ENCODE results near the gene DNAJC9. TPM values are rescaled to one million over a fixed set of nuclear protein-coding genes. Genes with fewer than 3 reads are reported as not detected.

The DNAJC9 gene
- polyA plus RNA-seq, 6 donors from 2014 or later: 20.7 to 33.2 (median 24.6) TPM

DNA sequence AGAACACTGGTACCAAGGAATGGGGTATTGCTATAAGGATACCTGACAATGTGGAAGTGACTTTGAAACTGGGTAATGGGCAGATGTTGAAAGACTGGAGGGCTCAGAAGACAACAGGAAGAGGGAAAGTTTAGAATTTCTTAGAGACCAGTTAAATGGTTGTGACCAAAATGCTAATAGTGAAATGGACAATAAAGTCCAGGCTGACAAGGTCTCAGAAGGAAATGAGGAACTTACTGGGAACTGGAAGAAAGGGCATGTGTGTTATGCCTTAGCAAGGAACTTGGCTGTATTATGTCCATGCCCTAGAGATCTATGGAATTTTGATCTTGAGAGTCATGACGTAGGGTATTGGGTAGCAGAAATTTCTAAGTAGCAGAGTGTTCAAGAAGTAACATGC lies 41.2 kb downstream of the DNAJC9 start:
- DNase-seq (no peak), ATAC-seq (ENCODE audit: low read depth in 2 of 2) (no peak)
- Mint-ChIP-seq H3K27me3 (no peaks in the 10 kb centered on the region), H3K4me1 (no peaks in the 10 kb centered on the region), H3K9me3 (peaks cover 0 to 5% (median 0%) of the 10 kb centered on the region in 7 donors), H3K36me3 (peaks cover 0 to 5% of the 10 kb centered on the region in 2 donors), H3K4me3 (no peak overlapping the region), H3K27ac (no peak overlapping the region)

DNA sequence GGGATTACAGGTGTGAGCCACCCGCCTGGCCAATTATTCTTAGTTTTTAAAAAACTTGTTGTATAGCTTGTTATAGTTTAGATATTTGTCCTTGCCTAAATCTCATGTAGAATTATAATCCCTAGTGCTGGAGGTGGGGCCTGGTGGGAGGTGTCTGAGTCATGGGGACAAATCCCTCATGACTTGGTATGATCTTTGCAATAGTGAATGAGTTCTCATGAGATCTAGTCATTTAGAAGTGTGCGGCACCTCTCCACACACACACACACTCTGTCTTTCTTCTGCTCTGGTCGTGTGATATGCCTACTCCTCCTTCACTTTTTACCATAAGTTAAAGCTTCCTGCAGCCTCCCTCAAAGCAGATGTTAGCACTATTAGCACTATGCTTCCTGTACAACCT lies 42.0 kb downstream of the DNAJC9 start:
- no peaks in the 10 kb centered on the region for H3K27me3 Mint-ChIP-seq
- peaks cover 0 to 5% (median 0%) of the 10 kb centered on the region in 7 donors for H3K9me3 Mint-ChIP-seq
- no peaks in the 10 kb centered on the region for H3K4me1 Mint-ChIP-seq
- H3K36me3 Mint-ChIP-seq: peaks cover 0 to 10% of the 10 kb centered on the region in 2 donors
- no peak overlapping the region for H3K4me3 Mint-ChIP-seq
- ATAC-seq (ENCODE audit: low read depth in 2 of 2): no peak
- DNase-seq: no peak
- no peak overlapping the region for H3K27ac Mint-ChIP-seq

Other genes starting within 250 kb of the DNAJC9 start
- gene P4HA1, start 150.4 kb downstream of the DNAJC9 start, polyA plus RNA-seq (ENCODE audit: low read depth in 6 of 6): 10 to 100 TPM; 27.9 to 69.6 (median 41.6) TPM
- gene NUDT13, start 136.8 kb downstream of the DNAJC9 start, polyA plus RNA-seq (ENCODE audit: low read depth in 6 of 6): 1 to 10 TPM in 5 of 6 donors, not detected in 1; 1.4 to 2.4 (median 1.8) TPM
- gene ECD, start 79.2 kb downstream of the DNAJC9 start, polyA plus RNA-seq (ENCODE audit: low read depth in 6 of 6): 10 to 100 TPM; 25.5 to 32.3 (median 28.5) TPM
- 1 to 10 TPM; 5.0 to 6.7 (median 5.8) TPM for gene FAM149B1, start 79.1 kb downstream of the DNAJC9 start, polyA plus RNA-seq (ENCODE audit: low read depth in 6 of 6)
- gene MRPS16, start 5.4 kb upstream of the DNAJC9 start, polyA plus RNA-seq (ENCODE audit: low read depth in 6 of 6): 100 to 1,000 TPM in 3 of 6 donors, 10 to 100 TPM in 3; 80.9 to 120 (median 99.7) TPM
- gene CFAP70, start 111.6 kb upstream of the DNAJC9 start, polyA plus RNA-seq (ENCODE audit: low read depth in 6 of 6): under 1 TPM in 3 of 6 donors, not detected in 3; 0.09 to 0.26 (median 0.18) TPM
- 100 to 1,000 TPM; 113 to 199 (median 135) TPM for gene ANXA7, start 166.8 kb upstream of the DNAJC9 start, polyA plus RNA-seq (ENCODE audit: low read depth in 6 of 6)
- gene MSS51, start 186.3 kb upstream of the DNAJC9 start, polyA plus RNA-seq (ENCODE audit: low read depth in 6 of 6): under 1 TPM in 4 of 6 donors, not detected in 2; 0.23 to 0.44 (median 0.33) TPM
- 1 to 10 TPM; 4.6 to 8.0 (median 6.3) TPM for gene PPP3CB, start 248.8 kb upstream of the DNAJC9 start, polyA plus RNA-seq (ENCODE audit: low read depth in 6 of 6)

All from naive B cell (primary cell).